GM10266 (cell line): Measurements from ENCODE around the gene RDH12.

Source experiments
- DNase-seq: peaks from one replicate; pipeline ENCODE4 v3.0.0; 2012; ENCODE audit errors: extremely low spot score
- CTCF ChIP-seq: IDR thresholded peaks from 2 replicates; pipeline ENCODE4 v1.5.1; 2012; ENCODE audit warnings: mild to moderate bottlenecking, low read depth; ENCODE audit not compliant: control insufficient read depth, insufficient read depth; ENCODE audit errors: missing control alignments

The RDH12 gene

GRCh38 chr14:67782090-67782489 is 80.4 kb downstream of the RDH12 start:
- DNase-seq = no peak
- no peak for TF ChIP-seq CTCF
